HG03442 (cell line): ENCODE results near the gene TTF2.
"Not testable (repeated sequence)": the region's sequence is repeated elsewhere in the genome, so short reads cannot be mapped to it uniquely, and the experiment has no call there.

Experiments
- ATAC-seq: cut with Tn5 transposase; IDR thresholded peaks from one replicate; pipeline ENCODE4 v1.9.1; 2021; ENCODE audit warnings: mild to moderate bottlenecking, moderate library complexity; ENCODE audit not compliant: unreplicated experiment

Gene TTF2

DNA sequence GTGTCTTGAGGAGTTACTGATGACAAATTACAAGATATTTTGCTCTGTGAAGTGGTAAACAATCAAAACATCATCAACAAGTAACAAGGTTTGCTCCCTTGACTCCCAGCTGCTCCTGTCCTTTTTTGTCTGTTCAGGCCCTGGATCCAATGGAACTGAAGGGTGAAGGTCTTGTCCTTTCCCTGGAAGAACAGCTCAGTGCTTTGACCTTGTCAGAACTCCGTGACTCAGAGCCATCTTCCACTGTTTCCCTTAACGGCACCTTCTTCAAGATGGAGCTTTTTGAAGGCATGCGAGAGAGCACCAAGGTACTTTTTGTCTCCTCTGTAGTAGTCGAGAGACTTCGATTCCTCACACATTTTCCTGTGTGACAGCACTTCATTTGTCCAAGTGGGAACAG is 32.5 kb downstream of the TTF2 start:
- no peak for ATAC-seq

DNA sequence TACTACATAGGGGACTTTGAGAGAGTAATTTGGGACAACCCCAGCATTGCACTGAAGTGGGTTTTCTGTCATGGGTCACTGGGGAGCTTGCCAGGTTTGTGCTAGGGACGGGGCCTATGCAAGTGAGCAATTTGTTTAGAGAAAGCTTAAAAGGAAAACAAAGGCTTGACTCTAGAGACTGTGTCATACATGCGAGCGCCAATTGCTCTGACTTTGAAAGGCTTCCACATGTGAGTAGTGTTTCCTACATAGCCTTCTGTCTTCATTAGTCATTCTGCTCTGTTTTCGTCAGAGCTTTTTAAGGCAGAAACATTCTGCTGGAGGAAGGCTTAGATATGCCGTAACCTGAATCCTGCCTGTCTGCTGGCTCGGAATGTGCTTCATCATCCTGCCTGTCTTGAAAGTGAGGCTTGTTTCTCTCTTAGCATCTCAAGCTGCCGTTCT is 33.0 kb downstream of the TTF2 start:
- no peak for ATAC-seq

DNA sequence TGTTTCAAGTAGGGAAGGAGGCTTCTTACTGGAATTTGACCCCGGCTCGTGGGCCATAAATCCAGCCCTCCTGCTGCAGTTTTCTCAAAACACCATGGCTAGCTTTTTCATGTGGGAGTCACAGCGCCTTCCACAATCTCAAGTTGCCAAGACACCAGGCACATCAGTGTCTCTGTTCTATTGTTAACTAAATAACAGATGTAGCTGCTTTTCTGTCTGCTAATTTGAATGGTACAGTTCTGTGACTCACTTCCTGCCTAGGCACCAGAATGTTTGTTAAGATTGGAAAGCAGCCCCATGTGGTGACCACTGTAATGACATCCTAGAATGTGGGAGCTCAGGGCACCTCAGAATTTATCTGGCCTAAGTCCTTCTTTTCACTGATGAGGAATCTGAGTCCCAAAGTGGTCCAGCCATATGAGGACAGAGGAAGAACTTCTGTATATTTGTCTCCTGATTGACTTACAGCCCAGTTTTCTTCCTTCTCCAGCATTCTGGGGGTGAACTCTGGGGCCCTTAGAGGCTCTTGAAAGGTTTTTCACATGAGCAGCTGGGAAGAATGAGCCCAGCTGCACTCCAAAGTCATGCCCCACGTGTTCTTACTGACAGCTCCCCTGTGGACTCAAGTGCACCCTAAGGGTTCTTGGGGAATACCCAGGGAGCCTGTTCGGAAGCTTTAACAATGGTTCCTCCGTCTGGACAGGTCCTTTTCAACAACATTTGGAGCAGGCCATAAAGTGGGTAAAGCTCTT is 33.9 kb downstream of the TTF2 start:
- ATAC-seq, result peak; percentile 85

DNA sequence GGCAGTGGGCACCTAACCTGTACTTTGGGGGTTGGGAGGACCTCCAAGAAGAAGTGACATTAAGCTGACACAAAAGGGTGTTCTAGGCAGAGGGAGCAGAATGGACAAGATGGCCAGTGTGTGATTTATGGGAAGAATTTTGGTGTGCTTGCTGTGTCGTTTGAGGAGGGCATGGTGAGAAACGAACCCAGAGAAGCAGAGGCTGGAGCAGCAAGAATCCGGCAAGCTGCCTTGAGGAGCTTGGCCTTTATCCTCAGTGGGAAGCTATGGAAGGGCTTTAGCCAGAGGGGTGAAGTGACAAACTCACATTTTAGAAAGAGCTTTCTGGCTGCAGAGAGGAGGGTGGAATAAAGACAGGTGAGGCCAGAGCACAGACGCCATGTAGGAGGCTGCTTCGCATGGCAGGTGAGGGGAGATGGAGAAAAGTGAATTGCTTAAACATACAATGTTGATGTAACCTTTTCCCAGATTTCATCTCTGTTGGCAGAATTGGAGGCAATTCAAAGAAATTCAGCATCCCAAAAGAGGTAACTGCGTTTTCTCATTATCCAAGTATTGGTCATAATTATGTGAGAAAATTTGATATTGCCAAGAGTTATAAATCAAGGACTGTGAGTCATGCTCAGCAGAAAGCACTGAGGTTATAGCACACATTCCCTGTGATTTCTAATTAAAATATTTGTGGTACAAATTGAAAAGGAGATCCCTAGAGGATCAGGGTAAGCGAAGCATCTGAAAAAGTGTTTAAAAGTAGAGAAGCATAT is 34.9 kb downstream of the TTF2 start:
- no peak for ATAC-seq

DNA sequence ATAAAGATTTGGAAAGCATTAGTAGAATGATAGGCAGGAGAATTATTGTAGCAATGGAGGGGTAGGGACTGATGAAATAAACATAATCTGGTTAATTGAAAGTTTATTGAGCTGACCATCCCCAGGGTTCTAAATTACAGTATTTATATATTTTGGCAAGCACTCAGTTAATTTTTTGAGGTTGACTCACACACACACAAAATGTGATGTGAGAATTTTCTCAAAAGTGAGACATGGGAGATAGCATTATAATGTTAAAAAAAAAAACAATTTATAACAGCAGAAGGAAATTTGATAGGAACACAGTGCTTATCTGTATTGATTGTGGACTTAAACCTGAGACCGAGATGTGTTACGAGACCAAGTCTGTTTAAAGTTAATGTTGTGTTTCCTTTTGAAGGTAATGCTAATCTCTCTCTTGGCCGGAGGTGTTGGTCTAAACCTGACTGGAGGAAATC is 36.9 kb downstream of the TTF2 start:
- no peak for ATAC-seq

DNA sequence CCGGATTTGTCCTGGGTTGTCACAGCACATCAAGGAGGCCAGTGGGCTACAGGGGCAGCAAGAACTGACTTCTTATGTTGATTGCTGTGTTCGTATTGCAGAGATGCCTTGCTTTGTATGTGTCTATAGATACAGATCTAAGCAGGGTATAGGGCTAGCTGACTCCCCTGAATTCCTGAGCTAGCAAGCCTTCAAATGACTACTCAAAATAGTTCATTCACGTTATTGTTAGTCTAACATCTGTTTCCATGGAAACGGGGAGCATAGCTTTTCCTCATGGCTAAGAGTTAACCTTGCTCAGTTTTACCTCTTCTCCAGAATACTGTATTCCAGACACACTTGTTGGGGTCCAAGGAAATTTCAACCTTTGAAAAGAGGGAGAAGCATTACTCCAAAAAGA is 37.3 kb downstream of the TTF2 start:
- no peak for ATAC-seq

DNA sequence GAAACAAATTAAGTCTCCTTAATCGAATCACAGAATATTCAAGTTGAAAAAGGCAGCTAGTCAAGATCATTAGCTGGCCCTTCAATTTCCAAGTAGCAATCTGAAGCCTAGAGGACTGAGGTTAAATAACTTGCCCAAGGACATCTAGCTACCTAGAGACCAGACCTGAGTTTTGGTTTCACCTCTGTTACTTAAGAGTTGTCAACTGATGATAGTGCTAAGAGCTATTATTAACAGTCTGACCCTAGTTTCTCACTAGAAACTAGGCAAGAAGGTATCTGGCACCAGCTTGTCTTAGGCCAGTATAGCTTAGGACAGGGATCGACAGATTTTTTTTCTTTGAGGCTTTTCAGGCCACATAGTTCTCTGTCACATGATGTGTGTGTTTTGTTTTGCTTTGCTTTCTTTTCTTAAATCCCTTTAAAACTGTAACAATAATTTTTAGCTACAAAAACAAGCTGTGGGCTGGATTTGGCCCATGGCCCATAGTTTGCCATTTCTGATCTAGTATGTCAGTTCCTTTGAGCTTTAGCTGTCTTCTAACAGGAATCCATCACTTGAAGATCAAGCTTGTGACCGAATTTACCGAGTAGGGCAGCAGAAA is 38.3 kb downstream of the TTF2 start:
- no peak for ATAC-seq

DNA sequence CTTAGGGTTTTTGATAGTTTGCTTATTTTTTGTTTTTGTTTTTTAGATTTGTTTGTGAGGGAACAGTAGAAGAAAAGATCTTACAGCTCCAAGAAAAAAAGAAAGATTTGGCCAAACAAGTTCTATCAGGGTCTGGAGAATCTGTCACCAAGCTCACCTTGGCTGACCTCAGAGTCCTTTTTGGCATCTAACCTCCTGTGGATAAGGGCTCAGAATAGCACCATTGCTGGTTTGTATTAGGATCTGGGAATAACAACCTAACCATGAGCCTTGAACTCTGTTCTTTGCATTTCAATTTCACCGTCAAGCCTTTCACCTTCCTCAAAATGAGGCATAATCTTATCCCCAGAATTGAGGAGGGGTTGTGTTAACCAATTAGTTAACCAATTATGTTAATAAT is 41.2 kb downstream of the TTF2 start:
- no peak for ATAC-seq

DNA sequence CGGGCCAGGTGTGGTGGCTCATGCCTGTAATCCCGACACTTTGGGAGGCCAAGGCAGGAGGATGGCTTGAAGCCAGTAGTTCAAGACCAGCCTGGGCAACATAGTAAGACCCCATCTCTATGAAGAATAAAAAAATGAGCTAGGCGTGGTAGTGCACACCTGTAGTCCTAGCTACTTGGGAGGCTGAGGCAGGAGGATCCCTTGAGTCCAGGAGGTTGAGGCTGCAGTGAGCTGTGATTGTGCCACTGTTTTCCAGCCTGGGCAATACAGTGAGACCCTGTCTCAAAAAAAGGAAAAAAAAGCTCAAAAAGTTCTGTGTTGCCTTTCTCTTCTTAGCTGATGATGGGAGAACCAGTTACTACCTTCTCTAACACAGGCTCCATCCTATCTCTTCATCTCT is 41.7 kb downstream of the TTF2 start:
- not testable (repeated sequence) for ATAC-seq

DNA sequence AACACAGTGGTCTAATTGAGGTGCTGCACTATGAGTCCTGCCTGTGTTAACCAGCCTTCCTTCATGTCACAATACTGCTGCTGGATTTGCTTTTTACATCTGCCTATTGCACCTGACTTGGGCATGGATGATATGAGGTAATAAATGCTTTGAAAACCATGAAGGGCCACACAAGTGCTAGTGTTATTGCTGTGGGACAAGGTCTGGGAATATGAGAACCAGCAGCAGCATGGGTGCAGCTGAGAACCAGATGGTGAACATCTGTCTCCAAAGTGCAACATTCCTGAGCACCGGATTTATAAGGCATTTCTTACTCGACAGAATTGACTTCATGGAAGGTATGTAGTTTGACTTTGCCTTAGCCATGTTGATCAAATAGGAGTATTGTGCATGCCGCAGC is 44.9 kb downstream of the TTF2 start:
- no peak for ATAC-seq

DNA sequence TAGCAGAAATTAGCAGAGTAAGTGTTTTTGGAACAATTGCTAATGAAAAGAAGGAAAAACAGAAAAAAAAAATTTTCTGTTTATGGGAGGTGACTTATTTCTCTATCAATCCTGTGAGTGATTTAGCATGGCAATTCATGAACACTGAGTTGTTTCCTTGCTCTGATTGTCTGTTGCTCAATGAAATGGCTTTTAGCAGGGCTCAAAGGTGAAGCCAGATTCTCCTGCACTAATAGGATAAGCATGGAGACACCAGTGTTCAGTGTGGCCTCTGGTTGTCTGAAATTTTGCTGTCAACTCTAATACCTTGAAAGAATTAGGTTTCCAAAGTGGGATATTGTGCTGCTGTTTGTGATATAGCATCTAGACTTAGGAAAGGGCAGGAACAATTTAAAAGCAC is 45.6 kb downstream of the TTF2 start:
- no peak for ATAC-seq

DNA sequence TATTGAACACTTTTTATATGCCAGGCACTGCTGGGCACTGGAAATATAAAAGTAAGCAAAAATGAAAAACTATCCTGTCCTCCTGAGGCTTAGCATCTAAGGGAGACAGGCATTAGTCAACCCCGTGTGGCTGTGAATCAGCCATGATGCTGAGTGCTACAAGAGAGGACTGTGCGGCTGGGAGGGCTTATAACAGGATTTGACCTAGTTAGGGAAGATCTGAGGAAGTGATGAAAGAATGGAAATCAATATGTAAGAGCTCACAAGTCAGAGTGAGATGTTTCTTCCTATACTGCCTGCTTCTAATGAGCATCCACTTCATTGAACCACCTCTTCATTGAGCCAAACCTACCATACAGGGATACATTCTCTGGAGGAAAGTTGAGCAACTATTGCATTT is 46.4 kb downstream of the TTF2 start:
- ATAC-seq, result no peak

DNA sequence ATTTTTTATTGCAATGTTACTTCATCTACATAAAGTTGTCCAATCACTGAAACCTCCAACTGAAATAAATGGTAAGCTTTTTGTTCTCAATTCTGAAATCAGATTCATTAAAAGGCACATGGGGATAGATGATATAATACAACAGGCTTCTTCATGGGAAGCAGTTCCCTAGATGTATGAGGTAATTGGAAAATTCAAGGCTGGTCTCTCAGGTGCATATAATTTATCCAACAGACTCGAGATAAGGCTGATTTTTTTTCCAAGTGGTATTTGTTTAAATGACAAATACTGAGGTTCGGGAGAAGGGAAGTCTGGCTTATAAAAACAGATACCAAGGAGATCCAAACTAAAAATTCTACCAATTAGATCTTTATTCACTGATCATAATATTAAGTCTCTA is 47.2 kb downstream of the TTF2 start:
- ATAC-seq, result no peak

DNA sequence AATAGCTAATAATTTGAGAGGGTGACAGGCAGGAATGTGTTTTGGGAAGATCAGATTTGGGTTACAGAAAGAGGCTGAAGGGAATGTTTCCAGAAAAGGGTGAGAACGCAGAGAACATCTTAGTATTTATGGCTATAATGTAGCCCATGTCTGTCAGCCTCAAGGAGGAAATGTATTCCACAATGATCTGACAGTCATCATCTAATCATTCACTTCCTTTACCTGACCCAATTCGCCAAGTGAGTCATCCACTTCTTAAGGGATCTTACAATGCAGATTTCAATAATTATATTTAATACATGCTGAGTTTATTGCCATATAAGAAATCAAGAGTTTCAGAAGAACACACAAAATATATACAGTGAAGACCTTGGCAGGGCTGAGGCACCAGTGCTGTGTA is 50.6 kb downstream of the TTF2 start:
- no peak for ATAC-seq

DNA sequence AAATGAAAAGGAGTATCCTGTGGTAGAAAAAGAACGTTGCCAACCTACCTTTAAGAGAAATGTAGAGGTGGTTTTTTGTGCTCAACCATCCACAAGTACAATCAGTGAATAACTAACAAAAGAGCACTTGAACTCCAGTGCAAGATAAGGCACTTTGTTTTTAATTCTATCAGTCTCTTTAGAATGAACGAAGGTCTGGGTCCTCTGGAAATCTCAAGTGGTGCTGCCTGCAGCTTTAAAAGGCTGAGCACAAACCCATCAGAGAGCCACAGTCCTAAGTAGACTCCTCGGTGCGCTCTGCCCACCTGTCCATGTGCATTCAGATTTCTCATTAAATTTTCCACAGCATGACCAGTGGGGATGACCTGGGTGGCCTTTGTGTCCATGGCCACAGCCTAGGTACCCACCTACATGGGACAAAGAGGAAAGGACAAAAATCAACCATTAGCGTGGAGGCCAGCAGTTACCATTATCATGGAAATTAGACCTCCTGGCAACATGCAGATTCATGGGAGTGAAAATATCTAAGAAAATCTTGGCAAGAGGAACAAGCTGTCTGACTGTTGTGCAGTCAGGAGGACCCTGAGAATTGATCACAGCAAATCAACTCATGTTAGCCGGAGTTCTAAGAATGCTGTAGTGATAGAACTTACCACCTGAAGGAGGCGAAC is 52.1 kb downstream of the TTF2 start:
- ATAC-seq, result no peak

DNA sequence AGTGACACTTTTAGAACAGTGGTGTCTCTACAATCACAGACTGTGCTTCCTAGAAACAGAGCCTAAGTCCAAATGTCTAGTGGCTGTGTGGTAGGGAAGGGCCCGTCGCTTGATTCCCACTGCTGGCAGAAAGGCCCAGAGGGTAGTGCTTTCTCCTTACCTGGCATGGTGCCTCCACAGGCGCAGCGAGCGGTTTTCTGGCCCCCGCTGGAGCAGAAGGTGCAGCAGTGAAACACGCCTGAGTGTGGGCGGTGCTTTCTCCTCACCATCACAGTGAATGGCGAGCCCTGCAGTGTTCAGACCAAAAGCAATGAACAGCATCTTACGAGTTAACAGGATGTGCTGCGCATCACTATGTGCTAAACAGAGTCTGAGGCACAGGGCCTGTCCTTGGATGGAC is 53.1 kb downstream of the TTF2 start:
- ATAC-seq, result no peak

DNA sequence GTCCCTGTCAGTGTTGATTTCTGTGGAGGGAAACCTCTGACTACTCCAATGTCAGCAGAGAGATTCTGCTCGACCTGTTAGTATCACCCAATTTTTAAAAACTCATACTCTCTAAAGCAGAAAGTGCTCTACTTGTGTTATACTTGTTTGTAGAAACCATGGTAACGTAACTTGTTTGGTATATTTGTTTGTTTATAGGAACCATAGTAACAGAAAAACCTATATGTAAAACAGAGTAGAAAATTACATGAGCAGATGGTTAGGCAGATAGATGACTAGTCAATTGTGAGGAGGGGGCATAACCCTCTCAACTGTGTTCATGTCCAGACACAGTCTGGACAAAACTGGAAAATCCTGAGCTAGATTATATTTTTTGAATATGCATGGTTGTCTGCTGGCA is 54.8 kb downstream of the TTF2 start:
- ATAC-seq, result no peak

DNA sequence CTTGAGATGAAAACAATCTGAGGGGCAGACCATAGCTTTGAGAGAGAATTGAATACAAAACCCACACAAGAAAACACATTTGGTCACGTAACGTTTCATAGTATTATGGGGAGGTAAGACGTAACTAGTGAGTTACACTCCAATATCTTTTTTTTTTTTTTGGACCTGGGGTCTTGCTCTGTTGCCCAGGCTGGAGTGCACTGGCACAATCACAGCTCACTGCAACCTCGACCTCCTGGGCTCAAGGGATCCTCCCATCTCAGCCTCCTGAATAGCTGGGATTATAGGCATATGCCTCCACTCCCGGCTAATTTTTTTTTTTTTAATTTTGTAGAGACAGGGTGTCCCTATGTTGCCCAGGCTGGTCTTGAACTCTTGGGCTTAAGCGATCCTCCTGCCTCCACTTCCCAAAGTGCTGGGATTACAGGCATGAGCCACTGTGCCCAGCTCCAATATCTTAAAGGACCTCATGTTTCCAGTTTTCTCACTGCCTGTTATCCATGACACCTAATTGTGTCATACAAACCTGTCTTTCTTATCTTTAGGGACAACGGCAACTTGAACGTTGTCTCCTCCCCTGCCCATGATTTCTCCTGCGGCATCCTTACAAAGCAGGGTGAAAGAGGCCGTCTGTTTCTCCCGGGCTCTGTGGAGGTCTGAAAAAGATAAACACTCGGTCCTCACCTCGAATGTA is 56.1 kb downstream of the TTF2 start:
- ATAC-seq, result no peak

DNA sequence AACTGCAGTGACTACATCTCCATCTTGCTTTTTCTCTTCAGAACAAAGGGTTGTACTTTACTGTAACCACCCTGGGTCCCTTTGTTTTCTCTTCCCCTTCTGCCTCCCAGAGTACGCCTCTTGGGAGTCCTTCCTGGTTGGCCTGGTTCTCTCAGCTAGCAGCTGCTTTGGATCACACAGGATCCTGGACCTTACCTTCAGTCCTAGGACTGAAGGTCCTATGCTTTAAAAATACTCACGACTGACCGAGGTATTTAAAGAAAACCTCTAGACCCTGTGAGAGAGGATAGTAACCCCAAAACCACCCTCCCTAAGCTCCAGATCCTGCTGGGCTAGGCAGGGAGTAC is 56.6 kb downstream of the TTF2 start:
- ATAC-seq, result no peak

DNA sequence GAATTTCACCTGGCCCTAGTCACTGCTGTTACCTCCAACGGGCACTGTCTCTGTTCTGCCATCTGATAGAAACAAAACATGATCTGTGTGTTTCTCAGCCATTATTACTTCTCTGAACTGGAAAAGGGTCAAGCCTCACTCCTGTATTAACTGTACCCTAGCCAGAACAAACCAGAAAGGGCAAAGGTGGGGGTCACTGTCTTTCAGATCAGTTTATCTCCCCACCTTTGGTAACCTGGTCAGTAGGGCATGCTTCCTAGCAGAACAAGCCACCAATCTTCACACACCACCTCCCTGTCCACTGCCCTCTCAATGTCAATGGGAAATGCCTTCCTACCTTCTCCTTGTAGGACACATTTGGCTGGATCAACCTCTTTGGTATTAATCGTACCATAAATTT is 57.6 kb downstream of the TTF2 start:
- ATAC-seq, result no peak

DNA sequence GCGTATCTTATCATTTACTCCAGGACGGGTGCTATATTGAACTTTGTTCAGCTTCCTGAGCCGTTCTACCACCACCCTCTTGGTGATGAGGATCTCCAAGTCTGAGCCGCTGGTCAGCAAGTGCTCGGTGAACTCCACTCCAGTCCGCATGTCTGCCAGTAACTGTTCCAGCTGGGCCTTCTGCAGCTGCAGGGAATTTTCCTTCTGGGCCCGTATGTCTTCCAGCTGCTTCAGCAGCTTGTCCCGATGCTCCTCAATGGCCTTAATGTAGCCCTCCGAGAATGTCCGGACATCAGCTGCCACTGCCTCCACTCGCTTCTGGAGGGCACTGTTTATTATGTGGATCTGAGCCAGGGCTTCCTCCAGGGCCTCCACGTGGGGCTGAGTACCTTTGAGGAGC is 58.0 kb downstream of the TTF2 start:
- ATAC-seq, result no peak
